Measurements from ENCODE around the gene ARHGEF1.
"Not testable (repeated sequence)": the region's sequence is repeated elsewhere in the genome, so short reads cannot be mapped to it uniquely, and the experiment has no call there.

The ARHGEF1 gene

DNA sequence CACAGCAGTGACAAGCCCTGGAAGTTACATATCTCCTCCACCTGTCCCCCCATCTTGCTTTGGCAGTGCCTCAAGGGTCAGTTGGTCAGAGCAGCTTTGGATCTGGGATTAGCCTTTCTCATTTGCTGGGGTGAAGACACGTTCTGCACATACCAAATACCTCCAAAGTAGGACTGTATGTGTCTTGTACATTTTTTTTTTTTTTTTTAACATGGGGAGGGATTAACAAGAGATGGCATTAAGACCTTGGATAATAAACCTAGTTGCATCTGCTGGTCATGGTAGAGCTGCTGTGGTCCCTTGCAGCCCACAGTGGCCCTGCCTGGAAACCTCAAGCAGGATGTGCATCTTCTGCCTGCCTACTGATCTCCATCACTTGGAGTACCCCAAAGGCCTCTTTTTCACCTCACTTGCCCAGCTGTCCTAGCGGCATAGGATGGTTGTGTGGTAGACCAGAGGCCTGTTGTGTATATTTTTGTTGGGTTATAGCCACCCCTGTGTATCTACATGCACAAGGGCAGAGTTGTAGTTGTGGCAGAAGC lies 20.5 kb upstream of the ARHGEF1 start:
- DNase-seq = no peak

DNA sequence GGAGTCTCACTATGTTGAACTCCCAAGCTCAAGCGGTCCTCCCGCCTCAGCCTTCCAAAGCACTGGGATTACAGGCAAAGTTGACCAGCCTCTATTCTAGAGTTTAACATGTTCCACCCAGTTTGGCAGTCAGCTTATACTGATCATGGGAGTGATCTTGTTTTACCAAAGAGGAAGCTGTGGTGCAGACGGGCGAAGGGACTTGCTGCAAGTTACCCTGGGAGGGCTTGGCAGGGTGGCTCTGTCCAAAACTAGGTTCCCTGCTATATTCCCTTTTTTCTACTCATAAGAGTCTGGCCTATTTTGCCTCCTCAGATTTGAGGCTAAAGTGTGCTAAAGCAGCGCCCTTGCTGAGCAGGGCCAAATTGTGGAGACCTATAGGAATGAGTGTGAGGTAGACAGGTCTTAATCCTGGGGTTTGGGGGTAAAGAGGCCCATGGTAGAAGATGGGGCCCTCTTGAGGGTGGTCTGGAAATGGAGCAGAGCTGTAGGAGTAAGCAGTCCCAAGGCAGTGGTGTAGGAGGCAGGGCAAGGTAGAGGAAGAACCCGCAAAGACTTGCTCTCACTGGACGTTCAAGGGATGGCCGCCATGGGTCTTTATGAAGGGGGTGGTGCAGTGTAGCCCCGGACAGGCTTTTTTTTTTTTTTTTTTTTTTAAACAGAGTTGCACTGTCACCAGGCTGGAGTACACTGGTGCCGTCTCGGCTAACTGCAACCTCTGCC lies 19.6 kb upstream of the ARHGEF1 start:
- no peak for DNase-seq

DNA sequence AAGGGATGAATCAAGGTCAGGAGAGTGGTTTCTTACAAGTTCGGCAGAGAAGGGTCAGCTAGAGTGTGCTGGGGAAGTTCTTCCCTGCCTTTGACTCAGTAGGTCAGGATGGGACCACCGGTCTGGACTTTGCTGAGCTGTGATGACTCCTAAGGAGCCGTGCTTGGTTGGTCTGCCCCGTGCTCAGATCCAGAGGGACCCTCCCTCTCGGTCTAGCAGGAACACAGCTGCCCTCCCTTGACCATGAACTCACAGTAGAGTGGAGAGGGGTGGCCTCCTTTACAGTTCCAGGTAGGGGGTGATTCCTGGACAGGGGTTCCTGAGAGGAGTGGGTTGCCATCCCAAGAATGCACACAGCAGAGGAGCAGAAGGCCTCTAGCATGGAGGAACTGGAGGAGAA lies 18.6 kb upstream of the ARHGEF1 start:
- DNase-seq = no peak

DNA sequence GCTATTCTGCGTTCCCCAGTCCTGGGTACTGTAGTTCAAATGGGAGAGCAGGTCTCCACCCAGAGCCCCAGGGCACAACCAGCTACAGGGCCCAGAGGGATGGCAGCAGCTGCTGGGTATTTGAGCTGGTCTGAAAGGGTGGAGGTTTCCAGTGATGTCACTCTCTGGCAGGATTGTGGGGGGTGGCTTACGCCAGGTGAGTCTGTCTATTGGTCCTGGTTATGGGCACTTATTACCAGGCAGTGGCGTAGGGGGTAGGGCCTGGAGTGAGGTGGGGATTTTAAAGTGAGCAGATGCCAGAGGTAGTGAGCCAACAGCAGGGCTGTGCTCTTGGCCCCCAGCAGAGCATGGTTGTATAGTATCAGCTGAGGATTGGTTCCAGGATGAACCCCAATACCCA lies 16.7 kb upstream of the ARHGEF1 start:
- DNase-seq = no peak

DNA sequence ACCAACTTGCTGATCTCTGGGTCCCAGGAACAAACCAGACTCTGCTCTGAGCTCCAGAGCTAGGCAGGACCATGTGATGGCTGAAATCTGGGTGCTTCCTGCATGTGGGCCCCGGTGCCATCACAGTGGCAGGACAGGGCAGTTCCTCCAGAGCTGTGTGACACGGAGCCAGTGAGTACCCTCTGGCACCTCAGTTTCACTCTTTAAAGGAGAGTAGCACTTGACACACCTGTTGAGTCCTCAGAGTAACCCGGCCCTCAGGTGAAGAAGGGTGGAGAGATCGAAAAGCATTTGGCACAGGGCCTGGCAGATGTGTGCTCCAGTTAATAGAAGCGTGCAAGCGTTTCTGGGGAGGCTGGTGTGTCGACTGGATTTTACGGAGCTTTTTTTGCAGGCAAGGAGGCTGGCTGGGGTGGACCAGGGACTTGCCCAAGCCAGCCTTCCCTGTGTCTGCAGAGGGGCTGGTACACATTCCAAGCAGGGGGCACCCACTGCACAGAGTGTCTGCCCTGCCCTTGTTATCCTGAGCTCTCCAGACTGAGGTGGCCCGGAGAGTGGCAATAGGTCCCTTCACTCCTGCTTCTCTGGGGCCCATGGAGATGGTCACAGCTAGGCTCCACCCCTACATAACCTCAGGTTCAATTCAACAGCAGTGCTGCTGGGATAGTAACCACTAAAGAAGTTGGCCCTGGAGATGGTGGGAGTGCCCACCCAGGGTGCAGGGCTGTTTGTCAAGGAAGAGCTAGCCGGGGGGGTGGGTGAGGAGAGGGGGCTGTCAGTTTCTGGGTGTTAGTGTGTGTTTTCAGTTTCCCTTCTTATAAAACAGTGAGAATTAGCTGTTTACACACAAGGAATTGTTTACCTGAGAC lies 14.6 kb upstream of the ARHGEF1 start:
- DNase-seq = no peak

DNA sequence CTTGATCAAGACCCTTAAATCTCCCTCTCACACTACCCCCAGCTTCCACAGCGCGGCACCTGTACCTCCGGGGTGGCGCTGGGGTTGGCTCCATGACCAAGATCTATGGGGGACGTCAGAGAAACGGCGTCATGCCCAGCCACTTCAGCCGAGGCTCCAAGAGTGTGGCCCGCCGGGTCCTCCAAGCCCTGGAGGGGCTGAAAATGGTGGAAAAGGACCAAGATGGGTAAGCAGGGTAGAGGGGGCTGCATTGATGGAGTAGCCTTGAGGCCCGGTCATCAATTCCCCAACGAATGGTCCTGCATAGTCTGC lies 14.0 kb upstream of the ARHGEF1 start:
- no peak for DNase-seq

DNA sequence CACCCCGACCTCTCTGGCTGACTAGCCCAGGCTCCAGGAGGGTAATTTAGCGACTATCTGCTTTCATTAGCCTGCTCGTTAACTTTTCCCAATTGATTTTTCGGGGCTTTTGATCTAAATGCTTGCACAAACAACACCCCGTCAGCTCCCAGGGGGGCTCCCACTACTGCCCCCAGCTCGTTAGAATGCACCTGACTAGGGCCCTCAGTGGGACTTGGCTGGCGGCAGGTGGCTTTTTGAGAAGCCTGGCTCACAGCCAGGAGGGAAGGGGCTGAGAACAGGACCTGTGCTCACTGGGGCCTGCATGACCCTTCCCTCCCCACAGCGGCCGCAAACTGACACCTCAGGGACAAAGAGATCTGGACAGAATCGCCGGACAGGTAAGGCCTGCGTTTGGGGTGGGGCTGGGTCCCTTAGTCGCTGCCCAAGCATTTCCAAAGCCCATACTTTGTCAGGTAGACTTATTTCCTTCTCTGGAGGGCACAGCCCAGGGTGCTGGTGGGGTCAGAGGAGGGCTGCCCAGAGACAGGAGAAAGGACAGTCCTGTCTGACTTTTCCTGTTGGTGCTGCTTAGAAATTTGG lies 13.5 kb upstream of the ARHGEF1 start:
- DNase-seq = no peak

DNA sequence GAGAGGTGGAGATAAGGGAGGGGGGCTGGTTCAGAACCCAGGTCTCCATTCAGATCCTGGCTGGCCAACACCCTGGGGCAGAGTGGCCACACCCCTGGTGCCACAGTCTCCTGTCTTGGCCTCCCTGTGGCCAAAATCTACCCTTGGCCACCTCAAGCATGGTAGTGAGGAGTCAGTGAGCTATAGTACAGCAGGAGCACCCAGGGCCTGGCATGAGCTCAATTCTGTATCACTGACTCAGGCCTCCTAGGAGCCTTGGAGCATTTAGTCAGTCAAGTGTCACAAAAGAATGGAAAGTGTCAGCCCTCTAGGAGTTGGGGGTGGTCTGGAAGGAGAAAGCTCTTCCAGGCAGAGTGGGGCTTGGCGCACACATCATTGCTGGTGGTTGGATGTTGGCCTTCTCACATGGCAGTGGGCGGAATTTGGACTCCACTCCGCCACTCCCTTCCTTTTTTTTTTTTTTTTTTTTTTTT lies 12.5 kb upstream of the ARHGEF1 start:
- DNase-seq = no peak

DNA sequence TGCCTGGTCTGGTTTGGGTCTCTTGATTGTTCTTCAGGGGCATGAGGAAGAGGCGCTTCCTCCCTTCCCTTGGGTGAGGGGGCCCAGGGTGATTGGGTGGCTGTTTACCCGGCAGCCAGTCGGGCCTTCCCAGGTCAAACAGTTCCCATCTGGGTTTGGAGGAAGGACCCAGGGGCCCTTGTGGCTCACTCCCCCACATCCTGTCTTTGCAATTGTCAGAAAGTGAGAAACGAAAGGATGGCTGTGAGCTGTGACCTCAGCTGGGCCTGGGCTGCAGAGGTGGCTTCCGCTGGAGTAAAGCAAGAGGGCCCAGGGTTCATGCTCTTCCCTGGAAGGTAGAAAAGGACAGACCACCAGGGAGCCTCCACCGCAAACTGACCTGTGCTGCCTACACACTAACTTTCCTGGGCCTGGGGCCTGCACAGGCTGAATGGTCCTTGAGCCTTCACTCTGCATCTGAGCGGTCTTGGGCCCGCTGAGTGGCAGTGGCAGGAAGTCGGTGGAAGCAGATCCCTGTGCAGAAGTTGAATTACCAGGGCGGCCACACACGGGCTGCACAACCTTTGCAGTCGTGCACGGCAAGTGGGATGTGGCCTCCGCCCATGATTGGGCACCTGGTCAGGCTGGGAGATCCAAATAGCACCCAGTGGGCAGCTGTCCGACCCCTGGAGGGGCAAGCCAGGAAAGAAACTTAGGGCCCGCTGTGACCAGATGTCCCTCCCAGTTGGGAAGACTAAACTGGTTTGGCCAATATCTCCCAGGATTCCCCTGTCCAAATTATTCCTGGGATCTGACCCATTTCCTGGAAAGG lies 11.2 kb upstream of the ARHGEF1 start:
- peak in 3 of 58 donors; percentile 2 to 22 (median 9) for DNase-seq

DNA sequence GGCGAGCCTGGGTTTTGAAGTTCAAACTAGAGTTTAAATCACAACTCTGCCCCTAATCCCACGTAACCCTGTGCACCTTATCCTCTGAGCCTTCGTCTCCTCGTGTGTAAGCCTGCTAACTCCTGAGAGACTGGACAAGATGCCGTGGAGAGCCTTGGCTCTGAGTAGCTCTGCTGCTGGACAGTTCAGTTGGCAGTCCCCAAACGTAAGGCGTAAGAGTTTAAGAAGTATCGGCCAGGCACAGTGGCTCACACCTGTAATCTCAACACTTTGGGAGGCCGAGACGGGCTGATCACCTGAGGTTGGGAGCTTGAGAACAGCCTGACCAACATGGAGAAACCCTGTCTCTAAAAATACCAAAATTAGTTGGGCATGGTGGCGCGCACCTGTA lies 10.6 kb upstream of the ARHGEF1 start:
- no peak for DNase-seq

DNA sequence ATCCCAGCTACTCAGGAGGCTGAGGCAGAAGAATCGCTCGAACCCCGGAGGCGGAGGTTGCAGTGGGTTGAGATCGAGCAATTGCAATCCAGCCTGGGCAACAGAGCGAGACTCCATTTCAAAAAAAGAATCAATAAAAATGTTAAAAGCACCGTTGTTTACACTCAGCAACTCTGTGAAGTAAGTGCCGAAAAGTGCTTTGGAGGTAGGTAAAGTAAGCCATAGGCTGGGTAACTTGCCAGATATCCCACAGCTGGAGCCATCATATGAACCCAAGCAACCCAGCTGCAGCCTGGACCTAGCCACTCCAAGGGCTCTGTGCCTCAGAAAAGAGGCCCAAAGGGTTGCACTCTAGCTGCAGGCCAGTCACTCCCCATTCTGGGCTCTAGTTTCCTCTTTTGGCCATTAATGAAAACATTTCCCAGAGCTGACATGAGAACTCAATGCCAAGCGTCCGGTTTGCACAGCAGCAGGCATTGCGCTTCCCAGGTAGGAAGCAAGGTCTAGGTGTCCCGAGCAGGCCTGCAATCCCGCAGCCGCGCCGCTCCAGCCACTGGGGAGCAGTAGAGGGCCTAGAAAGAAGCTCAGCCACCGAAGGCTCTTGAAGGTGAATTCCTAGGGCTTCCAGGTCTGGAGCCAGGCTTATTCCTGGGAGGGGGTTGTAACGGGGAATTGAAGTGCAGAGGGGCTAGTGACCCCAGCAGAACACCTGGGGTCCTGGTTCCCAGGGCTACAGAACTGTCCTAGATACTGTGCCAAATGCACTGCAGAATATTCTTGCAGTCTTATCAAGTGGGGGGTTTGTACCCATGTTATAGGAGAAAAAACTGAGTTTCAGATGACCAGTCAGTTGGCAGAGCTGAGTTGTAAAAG lies 10.0 kb upstream of the ARHGEF1 start:
- peak in 42 of 58 donors; percentile 3 to 71 (median 28) for DNase-seq

DNA sequence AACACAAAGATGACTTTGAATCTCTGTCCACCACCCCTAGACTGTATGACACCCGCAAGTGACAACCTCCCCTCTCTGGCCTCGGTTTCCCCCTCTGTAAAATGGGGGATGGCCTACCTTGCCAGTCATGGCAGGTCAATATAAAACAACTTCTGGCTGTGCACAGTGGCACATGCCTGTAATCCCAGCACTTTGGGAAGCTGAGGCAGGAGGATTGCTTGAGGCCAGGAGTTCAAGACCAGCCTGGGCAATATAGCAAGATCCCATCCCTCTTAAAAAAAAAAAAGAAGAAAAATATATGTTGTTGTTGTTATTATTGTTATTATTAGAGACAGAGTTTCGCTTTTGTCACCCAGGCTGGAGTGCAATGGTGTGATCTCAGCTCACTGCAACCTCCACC lies 7.0 kb upstream of the ARHGEF1 start:
- DNase-seq = not testable (repeated sequence)

DNA sequence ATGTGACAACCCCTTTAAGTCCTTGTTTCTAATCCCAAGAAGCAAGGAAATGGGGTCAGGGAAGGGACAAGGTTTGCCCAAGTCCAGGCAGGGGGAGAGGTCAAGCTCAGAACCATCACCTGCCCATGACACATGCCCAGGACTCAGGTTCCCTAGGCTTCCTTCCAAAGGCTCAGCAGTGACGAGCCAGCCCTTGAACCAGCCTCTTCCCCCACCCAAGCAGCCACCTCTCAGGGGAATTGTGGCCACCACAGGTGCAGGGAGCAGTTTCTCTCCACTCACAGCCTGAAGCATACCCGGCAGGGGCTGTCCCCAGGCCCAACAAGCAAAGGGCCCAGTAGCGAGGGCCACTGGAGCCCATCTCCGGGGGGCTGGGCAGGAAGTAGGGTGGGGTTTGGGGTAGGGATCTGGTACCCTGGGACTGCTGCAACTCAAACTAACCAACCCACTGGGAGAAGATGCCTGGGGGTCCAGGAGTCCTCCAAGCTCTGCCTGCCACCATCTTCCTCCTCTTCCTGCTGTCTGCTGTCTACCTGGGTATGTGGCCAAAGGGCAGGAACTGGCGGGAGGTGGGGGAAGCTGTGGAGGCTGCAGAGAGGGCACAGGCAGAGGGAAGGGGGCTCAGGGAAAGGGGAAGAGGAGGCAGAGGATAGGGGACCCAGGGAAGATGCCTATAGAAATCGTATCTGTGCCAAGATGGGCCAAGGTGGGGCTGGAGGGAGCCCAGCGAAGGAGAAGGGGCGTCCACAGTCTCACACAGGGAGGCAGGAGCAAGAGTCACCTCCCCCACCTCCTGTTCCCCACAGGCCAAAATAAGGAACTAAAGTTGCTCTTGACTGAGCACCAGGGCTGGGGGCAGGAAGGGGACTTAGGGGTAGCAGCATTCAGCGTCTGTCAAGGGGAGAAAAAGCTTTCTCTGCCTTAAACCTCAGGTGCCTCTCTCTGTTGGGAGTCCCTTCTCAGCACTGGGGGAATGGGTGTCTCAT lies 5.8 kb upstream of the ARHGEF1 start, which contains the start of gene CD79A:
Gene CD79A (plus strand): TSS at position 433 of the 986 bp plus-strand sequence. CDS start 26 bp downstream, at position 459.
- DNase-seq = no peak

DNA sequence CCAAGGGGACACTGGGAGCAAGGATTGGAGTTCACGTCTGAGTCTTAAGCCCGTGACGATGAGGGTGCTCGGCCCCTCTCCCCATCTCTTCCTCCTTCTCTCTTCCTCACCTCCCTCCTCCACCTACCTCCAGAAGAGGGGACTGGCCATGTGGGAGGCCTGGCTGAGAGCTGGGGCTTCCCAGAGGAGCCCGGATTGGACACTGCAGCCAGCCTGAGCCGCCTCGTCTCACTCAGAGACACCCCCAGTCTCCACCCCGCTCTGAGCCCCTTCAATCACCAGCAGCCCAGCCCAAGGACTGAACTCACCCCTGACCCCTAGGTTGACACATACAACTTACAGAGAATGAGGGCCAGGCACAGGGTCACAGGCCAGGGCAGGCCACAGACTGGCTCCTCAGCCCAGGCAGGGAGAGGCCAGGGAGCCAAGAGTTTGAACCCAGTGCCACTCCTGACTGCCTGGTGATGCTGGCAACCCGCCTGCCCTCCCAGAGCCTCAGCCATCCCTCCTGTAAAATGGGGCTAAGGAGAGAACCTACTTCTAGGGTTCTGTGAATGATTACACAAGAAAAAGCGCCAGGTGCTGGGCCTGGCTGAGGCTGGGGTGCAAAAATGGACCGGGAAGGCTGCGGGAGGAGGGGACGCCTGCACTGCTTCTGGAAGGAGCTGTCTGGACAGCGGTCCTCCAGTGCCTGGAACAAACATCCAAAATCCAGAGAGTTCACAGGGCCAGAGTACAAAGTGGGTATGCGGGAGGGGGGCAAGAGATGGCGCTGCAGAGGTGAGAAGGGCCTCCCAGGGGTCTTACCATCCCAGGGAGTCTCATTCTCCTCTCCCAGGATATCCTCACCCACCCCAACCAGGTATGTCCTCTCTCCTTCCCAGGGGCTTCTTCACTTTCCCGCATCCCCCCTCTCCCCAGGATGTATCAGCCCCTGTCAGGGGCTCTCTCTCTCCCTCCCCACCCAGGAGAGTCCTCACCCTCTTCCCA lies 4.8 kb upstream of the ARHGEF1 start:
- DNase-seq = no peak

DNA sequence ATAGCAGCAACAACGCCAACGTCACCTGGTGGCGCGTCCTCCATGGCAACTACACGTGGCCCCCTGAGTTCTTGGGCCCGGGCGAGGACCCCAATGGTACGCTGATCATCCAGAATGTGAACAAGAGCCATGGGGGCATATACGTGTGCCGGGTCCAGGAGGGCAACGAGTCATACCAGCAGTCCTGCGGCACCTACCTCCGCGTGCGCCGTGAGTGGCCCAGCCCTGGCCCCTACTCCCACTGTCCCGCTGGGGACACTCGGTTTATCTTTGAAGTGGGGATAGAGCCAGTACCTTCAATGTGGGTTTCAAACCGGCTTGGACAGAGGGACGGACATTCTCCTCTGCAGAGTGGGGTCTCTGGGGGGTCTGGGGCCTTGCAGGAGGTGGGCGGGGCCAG lies 3.9 kb upstream of the ARHGEF1 start:
- no peak for DNase-seq

DNA sequence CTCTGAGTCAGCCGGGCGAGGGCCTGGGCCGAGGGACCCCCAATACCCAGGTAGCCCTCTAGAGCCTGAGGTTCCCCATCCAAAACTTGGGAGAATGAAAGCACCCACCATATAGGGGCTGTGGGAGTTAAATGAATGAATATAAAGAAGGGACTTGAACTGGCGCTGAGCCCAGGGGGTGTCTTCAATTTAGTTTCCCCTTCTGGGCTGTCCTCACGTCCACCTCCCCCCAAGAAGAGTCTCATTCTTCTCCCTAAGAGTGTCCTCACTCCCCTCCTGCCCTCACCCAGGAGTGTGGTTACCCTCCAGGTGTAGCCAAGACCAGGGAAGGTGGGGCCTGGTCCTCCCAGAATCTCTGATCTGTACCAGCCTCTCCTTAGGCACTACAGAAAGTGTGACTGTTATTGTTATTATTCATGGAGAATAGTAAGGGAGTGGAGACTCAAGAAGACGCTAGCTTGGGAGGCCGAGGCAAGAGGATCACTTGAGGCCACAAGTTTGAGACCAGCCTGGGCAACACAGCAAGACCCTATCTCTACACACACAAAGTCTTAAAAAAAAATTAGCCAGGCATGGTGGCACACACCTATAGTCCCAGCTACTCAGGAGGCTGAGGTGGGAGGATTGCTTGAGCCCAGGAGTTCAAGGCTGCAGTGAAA lies 3.2 kb upstream of the ARHGEF1 start:
- no peak for DNase-seq

DNA sequence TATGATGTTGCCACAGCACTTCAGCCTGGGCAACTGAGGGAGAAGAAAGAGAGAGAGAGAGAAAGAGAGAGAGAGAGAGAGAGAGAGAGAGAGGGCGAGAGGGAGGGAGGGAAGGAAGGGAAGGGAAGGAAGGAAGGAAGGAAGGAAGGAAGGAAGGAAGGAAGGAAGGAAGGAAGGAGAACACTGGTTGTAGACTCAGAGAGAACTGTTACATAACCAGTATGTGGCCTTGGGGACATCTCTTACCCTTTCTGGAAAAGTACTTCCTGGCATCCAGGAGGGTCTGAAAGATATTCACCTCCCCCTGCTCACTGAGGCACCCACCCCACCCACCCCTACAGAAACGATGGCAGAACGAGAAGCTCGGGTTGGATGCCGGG lies 2.7 kb upstream of the ARHGEF1 start:
- DNase-seq = no peak

All from anterior cingulate cortex (tissue), 58 donors.